ENCODE results near the gene PTPRN2.

- TF ChIP-seq CTCF (conservative IDR thresholded peaks at IDR 0.05; ENCODE audit: low read length) (no peak), EZH2phosphoT487 (IDR thresholded peaks at IDR 0.05; ENCODE audit: borderline replicate concordance, low read depth, low read length) (no peak)
These were observed 189.7 kb downstream of the PTPRN2 start for GRCh38 chr7:158397885-158398284.

Data from OCI-LY7 (cell line).